ENCODE results near the gene TBC1D9B.

The TBC1D9B gene

DNA sequence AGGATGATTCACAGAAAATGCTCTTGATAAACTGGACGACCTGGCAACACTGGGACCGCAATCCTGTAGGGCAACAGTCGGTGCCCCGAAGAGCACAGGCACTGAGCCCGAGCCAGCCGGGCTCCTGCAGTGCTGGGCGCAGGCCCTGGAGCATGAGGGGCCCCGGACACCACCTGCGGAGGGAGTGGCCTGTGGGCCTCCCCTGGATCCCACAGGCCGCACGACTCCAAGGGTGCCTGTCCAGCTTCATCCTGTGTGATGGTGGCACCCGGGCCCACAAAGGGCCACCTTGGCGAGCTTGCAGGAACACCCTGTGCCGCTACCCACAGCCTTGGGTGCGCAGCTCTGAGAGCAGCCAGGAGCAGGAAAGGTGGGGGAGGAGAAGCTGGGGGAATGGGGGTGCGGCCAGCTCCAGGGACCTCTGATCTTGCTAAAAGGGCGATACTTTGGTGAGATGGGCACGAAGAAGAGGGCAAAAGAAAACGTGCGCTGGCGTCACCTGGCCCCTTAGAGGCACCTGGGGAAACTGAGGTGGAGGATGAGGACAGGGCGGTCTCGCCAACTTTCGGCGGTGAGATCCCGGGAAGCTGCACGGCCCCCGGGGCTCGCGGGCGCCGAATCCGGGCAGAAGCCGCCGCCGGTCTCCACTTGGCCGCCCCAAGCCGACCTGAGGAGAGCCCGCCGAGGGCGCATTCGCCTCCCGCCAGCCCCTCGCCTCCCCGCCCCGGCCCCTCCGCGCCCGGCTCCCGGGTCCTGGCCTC, 722 bp downstream of the TBC1D9B start:
- no peak for FAIRE-seq

DNA sequence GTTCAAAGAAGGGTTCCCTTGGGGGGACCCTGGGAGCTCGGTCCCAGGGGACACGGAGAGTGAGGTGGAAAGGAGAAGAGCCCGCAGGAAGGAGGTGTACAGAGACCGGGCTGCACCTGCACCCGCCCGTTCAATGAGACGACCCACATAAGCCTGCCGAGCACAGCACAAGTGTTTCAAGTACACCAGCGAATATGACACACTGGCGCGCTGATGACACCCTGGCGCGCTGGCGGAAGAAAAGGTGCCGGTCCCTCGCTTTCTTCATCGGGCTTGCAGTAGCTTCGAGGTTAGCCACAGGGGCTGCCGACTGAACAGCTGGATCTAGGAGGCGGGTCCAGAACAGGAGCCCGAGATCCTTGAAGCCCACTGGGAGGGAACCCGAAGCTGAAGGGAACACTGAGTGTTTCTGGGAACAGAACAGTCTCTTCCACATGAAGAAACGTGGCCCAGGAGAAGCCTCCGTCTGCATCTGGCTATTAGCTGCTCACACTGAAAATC, 1.4 kb downstream of the TBC1D9B start:
- no peak for FAIRE-seq

DNA sequence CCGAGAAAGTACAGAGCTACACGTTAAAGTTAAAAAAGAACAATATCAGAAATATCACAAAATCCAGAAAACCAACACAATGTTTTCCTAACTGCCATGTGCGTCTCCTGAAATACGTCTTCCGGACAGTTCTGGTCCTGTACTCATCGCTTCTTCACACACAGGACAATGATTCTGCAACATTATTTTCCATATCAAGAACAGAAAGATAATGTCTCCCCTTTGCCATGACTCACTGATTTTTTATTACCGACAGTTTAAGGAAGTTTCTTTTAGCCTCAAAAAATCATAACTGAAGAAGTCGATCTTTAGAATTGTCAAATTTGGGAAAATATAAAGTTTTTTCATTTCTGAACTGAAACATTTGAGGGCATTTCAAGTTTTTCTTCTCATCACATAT, 2.5 kb downstream of the TBC1D9B start:
- no peak for FAIRE-seq

DNA sequence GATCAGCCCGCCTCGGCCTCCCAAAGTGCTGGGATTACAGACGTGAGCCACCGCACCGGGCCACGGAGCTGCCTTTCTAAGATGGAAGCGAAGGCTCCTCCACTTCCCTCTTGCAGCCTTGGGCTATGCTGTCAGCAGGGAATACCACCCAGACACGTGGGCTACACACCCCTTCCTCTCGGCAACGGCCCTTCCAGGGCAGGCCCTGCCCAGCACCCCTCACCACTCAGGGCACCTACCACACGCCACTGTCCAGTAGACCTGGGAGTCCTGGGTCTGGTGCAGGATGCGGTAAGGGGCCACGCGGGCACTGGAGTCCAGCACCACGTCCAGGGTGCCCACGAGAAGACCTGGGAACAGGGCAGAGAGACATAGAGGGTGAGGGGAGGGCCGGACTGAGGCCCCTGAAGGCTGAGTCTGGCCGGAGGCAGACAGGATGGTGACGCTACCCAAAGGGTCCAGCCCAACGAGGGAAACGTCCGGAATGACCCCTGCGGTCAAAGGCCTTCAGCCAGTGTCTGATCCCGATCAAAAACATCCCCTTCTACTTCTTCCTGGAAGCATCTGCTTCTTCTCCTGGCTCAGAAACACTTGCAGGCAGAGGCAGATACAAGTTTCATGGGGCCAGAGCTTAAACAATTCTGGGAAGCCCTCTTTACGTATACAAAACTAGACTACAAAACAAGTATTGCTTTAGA, 3.1 kb downstream of the TBC1D9B start:
- FAIRE-seq, result no peak

DNA sequence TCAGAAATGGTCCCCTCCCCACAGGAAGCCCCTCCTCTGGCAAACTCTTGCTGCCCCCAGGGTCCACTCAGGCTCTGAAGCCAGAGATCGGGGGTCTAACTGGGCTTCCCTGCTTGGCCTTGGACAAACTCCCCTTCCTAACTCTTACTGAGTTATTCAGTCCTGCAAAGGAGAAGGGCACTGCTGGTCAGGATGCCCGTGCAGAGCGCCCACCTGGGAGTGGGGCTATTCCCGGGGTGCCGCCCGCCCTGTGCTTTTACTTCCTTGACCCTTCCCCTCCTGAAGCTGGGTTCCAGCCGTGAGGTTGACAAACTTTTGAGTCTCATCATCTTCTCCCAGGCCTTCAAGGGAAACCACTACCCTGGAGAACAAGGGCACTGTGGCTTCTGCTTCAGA, 4.9 kb downstream of the TBC1D9B start:
- no peak for FAIRE-seq

DNA sequence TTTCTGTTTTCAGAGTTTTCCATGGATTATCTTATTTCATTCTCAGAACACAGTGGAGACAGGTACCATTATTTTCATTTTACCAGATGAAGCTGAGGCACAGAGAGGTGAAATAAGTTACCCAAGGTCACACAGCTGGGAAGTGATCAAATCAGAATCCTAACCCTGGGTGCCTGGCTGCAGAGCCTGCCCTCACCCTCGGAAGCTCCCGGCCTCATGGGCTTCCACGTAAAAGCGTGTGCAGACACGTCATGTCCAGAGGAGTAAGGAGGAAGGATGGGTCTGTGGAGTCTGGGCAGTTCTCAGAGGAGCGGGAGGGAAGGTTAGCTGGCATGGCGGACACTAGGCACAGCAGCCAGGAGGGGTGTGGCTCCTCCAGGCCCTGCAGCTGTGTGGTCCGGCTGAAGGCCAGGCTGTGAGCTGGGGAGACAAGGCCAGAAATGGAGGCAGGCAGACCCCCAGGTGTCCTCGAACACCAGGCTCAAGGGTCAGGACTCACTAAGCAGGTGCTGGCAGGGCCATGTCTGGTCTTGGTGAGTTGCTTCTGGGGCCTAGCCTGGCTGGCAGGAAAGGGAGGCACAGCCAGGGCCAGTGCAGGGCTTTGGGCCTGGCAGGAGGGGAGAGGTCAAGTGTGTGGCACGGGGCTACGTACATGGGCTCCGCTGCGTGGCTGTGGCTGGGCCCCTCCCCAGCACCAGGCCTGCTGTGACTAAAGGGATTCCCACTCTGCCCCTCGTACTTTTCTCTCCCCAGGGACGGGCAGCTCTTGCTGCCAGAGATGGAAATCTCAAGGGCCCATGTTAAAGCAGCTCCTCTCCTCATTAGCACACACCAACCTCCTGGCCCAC, 5.6 kb downstream of the TBC1D9B start:
- FAIRE-seq, result no peak

DNA sequence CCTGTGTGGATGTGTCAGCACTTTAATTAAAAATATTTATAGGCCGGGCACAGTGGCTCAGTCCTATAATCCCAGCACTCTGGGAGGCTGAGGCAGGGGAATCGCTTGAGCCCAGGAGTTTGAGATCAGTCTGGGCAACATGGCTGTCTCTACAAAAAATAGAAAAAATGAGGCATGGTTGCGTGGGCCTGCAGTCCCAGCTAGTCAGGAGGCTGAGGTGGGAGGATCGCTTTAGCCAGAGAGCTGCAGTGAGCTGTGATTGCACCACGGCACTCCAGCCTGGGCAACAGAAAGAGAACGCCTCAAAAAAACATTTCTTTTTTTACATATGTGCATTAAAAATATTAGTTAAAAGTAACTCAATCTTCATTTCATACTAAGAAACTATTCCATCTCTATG, 6.2 kb downstream of the TBC1D9B start:
- FAIRE-seq, result no peak

DNA sequence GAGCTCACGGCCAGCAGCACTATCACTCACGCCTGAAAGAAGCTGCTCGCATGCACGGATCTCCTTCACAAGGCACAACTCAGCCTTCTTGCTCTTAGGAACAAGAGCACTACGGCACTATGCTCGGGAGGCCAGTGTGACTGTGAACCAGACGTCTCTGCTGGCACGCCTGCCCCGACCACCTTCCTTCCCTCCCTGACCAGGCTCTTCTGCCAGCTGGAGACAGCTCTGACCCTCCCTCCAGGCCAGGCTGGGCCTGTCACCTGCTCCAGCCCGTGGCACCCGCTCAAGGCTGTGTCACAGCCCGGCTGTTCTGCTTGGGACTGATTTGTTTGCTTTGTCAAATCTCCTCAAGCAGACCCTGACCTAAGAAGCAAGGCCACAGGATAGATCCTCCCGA, 7.0 kb downstream of the TBC1D9B start:
- no peak for FAIRE-seq

DNA sequence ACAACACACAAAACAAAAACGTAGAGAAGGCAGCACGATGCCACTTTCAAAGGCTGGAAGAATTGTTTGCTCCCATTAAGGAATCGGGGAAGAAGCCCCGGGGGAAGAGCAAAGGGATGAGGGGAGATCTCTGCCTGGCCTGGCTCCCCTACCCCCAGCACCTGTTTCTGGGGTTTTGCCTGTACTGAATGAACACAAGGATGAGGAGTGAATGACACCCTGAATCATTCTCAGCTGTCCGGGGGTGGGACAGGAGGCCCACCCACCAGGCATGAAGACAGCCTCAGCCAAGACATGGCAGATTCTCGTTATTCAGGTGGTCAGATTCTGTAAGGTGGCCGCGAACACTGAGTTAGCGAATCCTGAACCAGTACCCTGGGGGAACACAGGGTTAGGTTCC, 7.5 kb downstream of the TBC1D9B start:
- no peak for FAIRE-seq

DNA sequence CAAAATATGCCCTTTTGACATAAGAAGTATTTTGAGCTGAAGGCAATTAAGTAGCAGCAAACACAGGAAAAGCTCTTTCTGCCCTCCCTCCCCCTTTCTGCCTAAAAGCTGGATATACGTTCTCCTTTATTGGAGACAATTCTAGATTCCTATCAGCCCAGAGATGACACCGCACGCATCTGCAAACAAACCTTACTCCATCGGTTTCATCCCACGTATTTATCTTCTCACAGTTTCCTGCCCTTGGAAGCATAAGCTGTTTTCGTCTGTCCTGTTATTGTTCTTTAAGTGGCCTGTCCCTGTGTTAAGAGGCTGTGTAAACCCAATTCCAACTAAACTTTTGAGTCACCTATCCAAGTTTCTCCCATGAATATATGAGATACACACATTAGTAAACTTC, 11.8 kb downstream of the TBC1D9B start:
- no peak for FAIRE-seq

DNA sequence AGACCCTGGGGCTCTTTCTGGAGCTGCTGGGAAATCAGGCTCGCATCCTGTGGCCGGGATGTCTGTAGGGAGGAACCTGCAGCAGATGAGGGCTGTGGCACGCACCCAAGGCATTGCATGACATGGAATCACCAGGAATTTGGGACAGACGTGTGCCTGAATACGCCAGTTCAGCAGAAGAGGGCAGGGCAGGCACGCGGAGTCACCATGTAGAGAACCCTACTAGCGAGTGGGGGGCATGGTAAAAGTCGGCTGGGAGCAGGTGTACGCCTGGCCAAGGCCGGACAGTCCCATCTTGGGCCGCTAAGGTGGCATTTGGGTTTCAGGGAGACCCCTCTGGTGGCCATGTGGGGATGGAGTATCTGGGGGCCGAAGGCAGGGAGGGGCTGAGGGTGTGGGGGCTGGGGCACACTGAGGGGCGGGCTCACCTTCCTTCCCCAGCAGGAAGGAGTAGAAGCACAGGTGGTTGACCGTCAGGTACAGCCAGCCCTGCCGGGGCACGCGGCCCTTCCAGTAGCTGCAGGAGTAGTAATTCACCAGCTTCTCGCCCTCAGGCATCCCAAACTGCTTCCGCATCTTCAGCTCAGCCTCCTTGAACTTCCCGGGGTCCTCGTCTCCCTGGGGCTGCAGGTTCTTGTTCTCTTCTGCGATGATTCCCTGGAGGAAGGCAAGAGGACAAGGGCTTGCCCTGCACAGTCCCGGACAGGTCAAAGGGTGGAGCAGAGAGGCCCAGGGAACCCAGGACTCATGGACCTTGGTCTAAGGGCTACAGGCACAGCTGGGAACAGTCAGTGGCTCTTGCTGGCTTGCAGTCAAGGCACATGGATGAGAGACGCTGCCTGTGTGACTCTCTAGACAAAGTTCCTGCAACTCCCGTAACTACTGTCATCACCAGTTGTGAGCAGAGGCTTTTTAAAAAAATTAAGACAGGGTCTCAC, 13.5 kb downstream of the TBC1D9B start:
- FAIRE-seq, result no peak

DNA sequence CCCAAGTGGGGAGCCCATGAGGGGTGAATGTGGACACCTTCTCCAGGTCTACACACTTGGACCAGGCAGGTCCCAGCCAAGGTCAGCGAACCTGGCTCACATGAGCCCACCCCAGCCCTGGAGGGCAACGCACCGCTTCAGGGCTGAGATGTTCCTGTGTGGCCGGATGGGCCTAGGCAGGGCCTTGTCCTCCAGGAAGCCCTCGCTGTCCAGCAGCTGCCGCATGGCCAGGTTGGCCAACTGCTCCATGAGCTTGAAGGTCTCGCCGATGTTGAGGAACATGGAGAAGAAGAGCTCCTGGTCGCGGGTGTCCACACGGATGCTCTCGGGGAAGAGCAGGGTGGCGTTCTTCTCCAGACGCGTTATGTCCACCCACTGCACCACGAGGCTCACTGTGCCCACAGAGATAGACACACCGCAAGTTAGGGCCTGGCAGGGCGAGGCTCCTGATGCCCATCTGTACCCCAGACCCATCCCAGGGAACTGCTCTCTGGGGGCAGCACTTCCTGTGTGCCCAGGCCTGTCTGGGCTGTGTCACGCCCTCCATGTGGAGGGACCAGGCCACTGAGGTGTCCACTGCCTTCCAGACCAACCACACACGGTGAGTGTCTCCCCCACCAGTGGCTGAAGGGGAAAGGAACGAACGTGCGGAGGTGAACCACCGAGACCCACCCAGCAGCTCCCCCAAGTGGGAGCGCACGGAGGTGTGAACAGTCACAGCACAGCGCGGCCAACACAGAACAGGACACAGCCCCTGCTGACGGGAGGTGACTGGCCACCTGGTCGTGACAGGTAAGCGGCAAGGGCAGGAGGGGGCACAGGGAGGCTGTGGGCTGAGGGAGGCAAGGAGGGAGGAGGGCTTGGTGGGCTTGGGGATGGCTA, 14.4 kb downstream of the TBC1D9B start:
- FAIRE-seq, result no peak

DNA sequence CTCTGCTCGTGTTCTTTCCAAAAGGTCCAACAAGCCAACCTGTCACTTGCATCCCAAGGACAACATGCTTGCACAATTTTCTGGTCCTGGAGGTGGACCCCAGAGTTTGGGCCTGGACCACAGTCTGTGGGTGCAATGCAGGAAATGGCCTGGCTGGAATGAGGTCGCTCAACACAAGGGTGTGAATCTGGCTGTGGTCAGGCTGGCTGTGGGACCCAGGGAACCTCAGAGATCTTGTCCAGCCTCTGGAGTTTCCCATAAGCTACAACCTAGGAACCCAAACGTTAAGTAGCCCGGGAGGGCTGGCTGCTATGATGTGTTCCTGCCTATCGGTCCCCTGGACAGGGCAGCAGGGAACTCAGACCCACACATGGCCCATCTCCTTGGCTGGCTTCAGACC, 15.4 kb downstream of the TBC1D9B start:
- no peak for FAIRE-seq

DNA sequence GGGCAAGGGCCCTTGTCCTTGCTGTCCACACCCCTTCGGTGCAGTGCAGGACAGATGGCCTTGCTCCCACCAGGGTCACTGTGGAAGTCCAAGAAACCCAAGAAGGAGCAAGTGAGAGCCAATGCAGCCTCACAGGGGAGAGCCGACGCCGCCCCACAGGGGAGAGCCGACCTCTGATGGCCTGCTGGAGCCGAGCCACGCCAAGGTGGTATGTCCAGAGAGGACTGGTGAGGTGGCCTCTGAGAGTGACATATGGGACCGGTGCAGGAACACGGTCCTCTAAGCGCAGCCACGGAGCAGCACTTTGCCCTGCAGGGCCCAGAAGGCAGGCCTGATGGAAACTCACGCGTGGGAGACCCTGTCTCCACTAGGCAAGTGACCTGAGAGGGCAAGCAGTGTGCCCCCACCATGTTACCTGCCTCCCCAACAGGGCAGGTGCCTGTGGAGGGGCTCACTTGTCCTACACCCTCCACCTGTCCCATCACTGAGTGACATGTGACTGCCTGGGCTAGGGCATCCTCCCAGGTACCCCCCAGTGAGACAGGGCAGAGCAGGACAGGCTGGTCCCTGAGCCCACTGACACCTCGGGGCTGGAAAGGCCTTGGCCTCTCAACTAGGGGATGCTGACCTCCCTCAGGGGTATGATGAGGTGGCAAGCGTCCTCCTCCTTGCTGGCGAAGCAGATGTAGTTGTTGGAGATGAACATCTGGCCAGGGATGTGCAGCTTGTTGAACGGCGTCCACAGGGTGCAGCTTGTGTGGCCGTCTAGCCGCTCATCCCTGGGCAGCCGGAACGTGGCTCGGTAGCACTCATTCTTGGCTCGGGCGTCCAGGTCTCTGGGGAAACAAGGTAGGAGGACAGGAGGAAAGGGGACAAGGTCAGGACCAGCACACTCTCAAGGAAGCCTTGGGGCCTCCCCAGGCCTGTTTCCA, 16.7 kb downstream of the TBC1D9B start:
- no peak for FAIRE-seq

DNA sequence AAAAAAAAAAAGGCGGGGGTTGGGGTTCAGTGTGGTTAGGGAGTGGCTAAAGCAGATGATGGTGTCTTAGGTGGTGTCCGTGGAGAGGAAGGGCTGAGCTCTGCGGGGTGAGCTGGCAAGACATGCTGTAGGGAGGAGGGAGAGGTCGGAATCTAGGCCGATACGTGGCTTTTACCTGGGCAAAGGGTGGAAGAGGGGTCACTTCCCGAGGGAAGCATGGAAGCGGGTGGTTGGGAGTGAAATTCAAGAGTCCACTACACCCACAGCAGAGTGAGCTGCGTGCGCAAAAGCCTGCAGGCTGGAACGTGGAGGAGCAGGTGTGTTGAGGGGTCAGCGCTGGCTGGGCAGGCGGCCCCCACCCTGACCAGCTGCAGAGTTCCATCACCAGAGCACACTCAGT, 17.8 kb downstream of the TBC1D9B start:
- no peak for FAIRE-seq

DNA sequence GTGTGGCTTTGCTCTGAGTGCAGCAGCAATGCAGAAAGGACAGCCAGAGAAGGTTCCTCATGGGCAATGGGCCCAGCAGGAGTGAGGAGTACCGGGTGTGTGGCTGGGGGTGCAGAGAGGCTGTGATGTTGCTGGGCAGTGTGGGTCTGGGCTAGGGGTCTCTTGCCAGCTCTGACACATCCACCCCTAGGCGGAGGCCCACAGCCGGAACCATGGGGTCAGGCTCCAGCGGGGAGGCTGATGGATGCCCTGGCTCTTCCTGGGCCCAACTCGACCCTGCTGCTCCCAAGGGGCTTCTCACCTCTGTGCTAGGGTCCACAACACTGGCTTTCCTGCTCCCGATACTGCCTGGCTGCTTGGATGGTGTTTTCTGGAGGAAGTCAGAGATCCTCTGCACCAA, 19.9 kb downstream of the TBC1D9B start:
- FAIRE-seq, result no peak

DNA sequence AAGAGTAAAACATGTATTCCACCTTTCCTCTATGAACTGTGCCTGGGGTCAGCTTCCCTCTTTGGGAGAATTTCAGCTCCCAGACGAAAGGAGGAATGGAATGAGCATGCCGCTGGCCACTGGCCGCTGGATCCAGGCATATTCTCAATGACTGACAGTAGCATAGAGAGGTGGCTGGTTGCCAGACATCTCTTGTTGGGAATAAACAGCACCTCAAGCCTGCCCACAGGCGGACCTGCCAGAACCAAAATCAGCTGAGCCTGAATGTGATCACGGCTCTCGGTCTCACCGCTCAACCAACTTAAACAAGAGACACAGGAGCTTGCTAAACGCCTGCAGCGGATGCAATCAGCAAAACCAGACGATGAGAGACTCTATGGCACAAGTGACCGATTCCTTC, 20.6 kb downstream of the TBC1D9B start:
- no peak for FAIRE-seq

DNA sequence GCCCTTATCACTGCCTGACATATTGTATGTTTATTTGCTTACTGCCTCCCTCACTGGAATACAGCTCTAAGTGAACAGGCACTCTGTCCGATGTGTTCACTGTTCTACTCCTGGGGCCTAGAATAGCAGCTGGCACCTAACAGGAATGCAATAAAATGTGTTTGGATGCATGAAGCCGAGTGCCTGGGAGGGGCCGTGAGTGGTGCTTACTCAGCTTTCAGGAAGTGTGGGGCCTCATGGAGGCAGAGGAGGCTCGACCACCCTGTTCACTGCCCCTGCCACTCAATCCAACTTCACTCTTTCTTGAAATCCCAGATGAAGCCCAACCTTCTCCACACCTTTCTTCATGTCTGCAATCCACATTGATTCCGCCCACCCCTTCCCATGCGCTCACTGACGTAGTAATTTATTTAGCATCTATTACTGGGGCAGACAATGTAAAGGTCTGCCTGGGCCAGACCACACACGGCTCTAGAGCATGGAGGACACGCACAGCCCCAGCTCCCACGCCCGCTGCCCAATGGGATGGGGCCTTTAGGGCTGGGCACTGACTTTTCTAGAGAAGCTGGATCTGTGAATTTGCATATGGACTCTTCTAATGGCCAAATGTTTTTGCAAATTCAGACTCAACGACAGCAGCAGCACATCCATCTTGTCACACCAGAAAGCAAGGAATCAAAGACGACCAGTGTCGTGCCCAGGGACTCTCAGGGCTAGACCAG, 21.3 kb downstream of the TBC1D9B start:
- FAIRE-seq, result no peak

DNA sequence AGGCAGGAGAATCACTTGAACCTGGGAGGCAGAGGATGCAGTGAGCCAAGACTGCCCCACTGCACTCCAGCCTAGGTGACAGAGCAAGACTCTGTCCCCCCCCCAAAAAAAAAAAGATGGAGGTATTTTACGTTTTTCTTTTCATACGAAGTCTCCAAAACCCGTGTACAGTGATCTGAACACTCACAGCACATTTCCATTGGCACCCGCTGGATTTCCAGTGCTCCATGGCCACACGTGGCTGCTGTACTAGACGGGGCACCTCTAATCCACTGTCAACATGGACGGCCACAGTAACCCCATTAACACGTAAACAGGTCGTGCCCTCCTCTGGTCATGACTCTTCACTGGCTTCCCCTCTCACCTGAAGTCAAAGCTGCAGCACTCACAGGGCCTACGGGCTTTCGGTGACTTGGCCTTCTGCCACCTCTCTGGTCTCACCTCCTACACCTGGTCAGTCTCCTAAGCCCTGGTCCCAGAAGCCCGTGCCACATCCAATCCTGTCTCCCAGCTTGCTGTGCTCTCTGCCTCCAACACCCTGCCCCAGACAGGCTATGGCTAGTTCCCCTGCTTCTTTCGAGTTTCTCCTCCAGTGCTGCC, 22.1 kb downstream of the TBC1D9B start:
- FAIRE-seq, result no peak

Measured in TTC549 (cell line).